IMR-90 (cell line): ENCODE results near the gene GUCY2C. TPM values are rescaled to one million over a fixed set of nuclear protein-coding genes. Genes with fewer than 3 reads are reported as not detected.

Experiments
- ATAC-seq: fragments of 200-7000 bp; cut with Tn5 transposase; 2 replicates; pipeline ENCODE4 v1.9.1; 2020; ENCODE audit warnings: low read depth, mild to moderate bottlenecking, moderate library complexity
- BruUV-seq: library from RNA; stranded (reverse); fragments of 400-500 nt; replicated peaks from 2 replicates; lab custom pipeline; 2021; lab: Mats Ljungman, UMichigan
- CTCF ChIA-PET: fragments of 300-600 bp; formaldehyde crosslinking; extraction: SDS; loops from one replicate; lab custom pipeline; 2021; ENCODE audit warnings: antibody characterized with exemption; lab: Yijun Ruan, JAX
- POLR2A ChIA-PET: fragments of 300-600 bp; sonication (Branson Sonifier 250); formaldehyde crosslinking; loops from one replicate; lab custom pipeline; 2022; ENCODE audit warnings: antibody characterized with exemption; ENCODE audit not compliant: unreplicated experiment; lab: Charles Lee
- DNase-seq: peaks from one replicate; pipeline ENCODE4 v3.0.0; 2013
- H2AFZ ChIP-seq: replicated peaks from 2 replicates; pipeline ENCODE3; 2013; ENCODE audit warnings: low read length, mild to moderate bottlenecking; ENCODE audit not compliant: poor library complexity
- H2AK5ac ChIP-seq: 2 replicates; pipeline ENCODE4 v1.6.1; 2013; ENCODE audit warnings: low read depth, low read length, inconsistent platforms
- H2AK9ac ChIP-seq: replicated peaks from 2 replicates; pipeline ENCODE3; 2013; ENCODE audit warnings: mild to moderate bottlenecking, low read depth, low read length, moderate library complexity; ENCODE audit not compliant: poor library complexity
- H2BK120ac ChIP-seq: 2 replicates; pipeline ENCODE4 v1.6.1; 2013; ENCODE audit warnings: low read depth, low read length, inconsistent platforms
- H2BK15ac ChIP-seq: 3 replicates; pipeline ENCODE4 v1.6.1; 2013; ENCODE audit warnings: low read depth, low read length, inconsistent platforms
- H2BK20ac ChIP-seq: 2 replicates; pipeline ENCODE4 v1.6.1; 2013; ENCODE audit warnings: low read depth, mild to moderate bottlenecking, inconsistent platforms, low read length, moderate library complexity
- H2BK5ac ChIP-seq: 2 replicates; pipeline ENCODE4 v1.6.1; 2013; ENCODE audit warnings: mild to moderate bottlenecking, low read depth, low read length, inconsistent platforms; ENCODE audit not compliant: poor library complexity, severe bottlenecking
- H3K14ac ChIP-seq: replicated peaks from 2 replicates; pipeline ENCODE4 v1.6.1; 2013; ENCODE audit warnings: low read depth, low read length, inconsistent platforms
- H3K18ac ChIP-seq: 2 replicates; pipeline ENCODE4 v1.6.1; 2013; ENCODE audit warnings: low read depth, low read length, control low read depth
- H3K23ac ChIP-seq: 2 replicates; pipeline ENCODE4 v1.6.1; 2013; ENCODE audit warnings: low read depth, low read length, inconsistent platforms
- H3K27ac ChIP-seq: 2 replicates; pipeline ENCODE4 v1.5.1; 2013; ENCODE audit warnings: mild to moderate bottlenecking, control low read depth, low read length; ENCODE audit not compliant: insufficient read depth
- H3K27me3 ChIP-seq: 2 replicates; pipeline ENCODE4 v1.6.1; 2013; ENCODE audit warnings: low read length; ENCODE audit not compliant: control insufficient read depth, insufficient read depth
- H3K36me3 ChIP-seq: 2 replicates; pipeline ENCODE4 v1.6.1; 2013; ENCODE audit warnings: low read length, mixed read lengths; ENCODE audit not compliant: control insufficient read depth, insufficient read depth
- H3K4ac ChIP-seq: 2 replicates; pipeline ENCODE4 v1.6.1; 2013; ENCODE audit warnings: low read depth, low read length, inconsistent platforms
- H3K4me1 ChIP-seq: 2 replicates; pipeline ENCODE4 v1.6.1; 2013; ENCODE audit warnings: low read length, mixed read lengths; ENCODE audit not compliant: control insufficient read depth, insufficient read depth
- H3K4me2 ChIP-seq: 2 replicates; pipeline ENCODE4 v1.6.1; 2013; ENCODE audit warnings: low read depth, mild to moderate bottlenecking, control low read depth, low read length, moderate library complexity
- H3K4me3 ChIP-seq: 2 replicates; pipeline ENCODE4 v1.5.1; 2013; ENCODE audit warnings: low read depth, mild to moderate bottlenecking, control low read depth, low read length, moderate library complexity; ENCODE audit not compliant: insufficient read depth
- H3K56ac ChIP-seq: 2 replicates; pipeline ENCODE4 v1.6.1; 2013; ENCODE audit warnings: low read length, inconsistent platforms; ENCODE audit not compliant: insufficient read depth; ENCODE audit errors: extremely low read depth
- H3K79me1 ChIP-seq, 2 experiments: 2 replicates each; pipeline ENCODE4 v1.6.1; 2013; ENCODE audit warnings: low read length in 2 of 2, inconsistent platforms in 1 of 2, low read depth in 1 of 2
- H3K9ac ChIP-seq: 2 replicates; pipeline ENCODE4 v1.6.1; 2013; ENCODE audit warnings: low read depth, low read length, control low read depth
- H3K9me1 ChIP-seq: 2 replicates; pipeline ENCODE4 v1.6.1; 2013; ENCODE audit warnings: low read length, inconsistent platforms; ENCODE audit not compliant: insufficient read depth
- H3K9me3 ChIP-seq: 2 replicates; pipeline ENCODE4 v1.6.1; 2013; ENCODE audit warnings: low read length; ENCODE audit not compliant: control insufficient read depth, insufficient read depth
- H4K20me1 ChIP-seq: 2 replicates; pipeline ENCODE4 v1.6.1; 2013; ENCODE audit warnings: low read length, inconsistent platforms; ENCODE audit not compliant: insufficient read depth
- H4K5ac ChIP-seq: 2 replicates; pipeline ENCODE4 v1.6.1; 2013; ENCODE audit warnings: mild to moderate bottlenecking, low read depth, low read length, control low read depth
- H4K8ac ChIP-seq, 2 experiments: 2 replicates each; pipeline ENCODE4 v1.6.1; 2013; ENCODE audit warnings: low read depth in 2 of 2, low read length in 2 of 2, control low read depth in 1 of 2, inconsistent platforms in 1 of 2
- H4K91ac ChIP-seq: 2 replicates; pipeline ENCODE4 v1.6.1; 2013; ENCODE audit warnings: low read depth, low read length, inconsistent platforms; ENCODE audit not compliant: insufficient read depth
- BHLHE40 ChIP-seq: fragments of 150-350 bp; IDR thresholded peaks from 2 replicates; pipeline ENCODE4 v1.6.1; 2016; ENCODE audit warnings: mild to moderate bottlenecking, low read depth, low read length
- CEBPB ChIP-seq: IDR thresholded peaks from 2 replicates; pipeline ENCODE4 v1.6.1; 2012; ENCODE audit warnings: low read depth, low read length, improper control_type of control experiment
- CHD1 ChIP-seq: IDR thresholded peaks from 2 replicates; pipeline ENCODE4 v1.6.1; 2012; ENCODE audit warnings: low read depth, low read length, improper control_type of control experiment
- CTCF ChIP-seq: conservative IDR thresholded peaks from 2 replicates; pipeline ENCODE4 v1.5.1; 2012; ENCODE audit warnings: mild to moderate bottlenecking, low read depth, low read length, improper control_type of control experiment
- ELK1 ChIP-seq: fragments of 150-350 bp; IDR thresholded peaks from 2 replicates; pipeline ENCODE4 v1.6.1; 2016; ENCODE audit warnings: low read depth, mild to moderate bottlenecking, low read length, moderate library complexity, borderline replicate concordance
- FOS ChIP-seq: fragments of 150-350 bp; IDR thresholded peaks from 2 replicates; pipeline ENCODE4 v1.6.1; 2016; ENCODE audit warnings: low read depth, low read length
- MAFK ChIP-seq: IDR thresholded peaks from 2 replicates; pipeline ENCODE4 v1.6.1; 2012; ENCODE audit warnings: low read depth, low read length, improper control_type of control experiment
- MAZ ChIP-seq: IDR thresholded peaks from 2 replicates; pipeline ENCODE4 v1.6.1; 2012; ENCODE audit warnings: low read depth, mild to moderate bottlenecking, low read length, improper control_type of control experiment, moderate library complexity, borderline replicate concordance
- MXI1 ChIP-seq: IDR thresholded peaks from 2 replicates; pipeline ENCODE4 v1.6.1; 2012; ENCODE audit warnings: low read depth, mild to moderate bottlenecking, low read length, moderate library complexity, borderline replicate concordance
- NFE2L2 ChIP-seq: fragments of 150-350 bp; IDR thresholded peaks from 2 replicates; pipeline ENCODE4 v1.6.1; 2016; ENCODE audit warnings: low read depth, mild to moderate bottlenecking, low read length
- POLR2A ChIP-seq: IDR thresholded peaks from 2 replicates; pipeline ENCODE4 v1.6.1; 2012; ENCODE audit warnings: mild to moderate bottlenecking, low read depth, low read length
- RAD21 ChIP-seq: IDR thresholded peaks from 2 replicates; pipeline ENCODE4 v1.6.1; 2012; ENCODE audit warnings: low read length, improper control_type of control experiment
- RCOR1 ChIP-seq: IDR thresholded peaks from 2 replicates; pipeline ENCODE4 v1.6.1; 2012; ENCODE audit warnings: mild to moderate bottlenecking, low read length, improper control_type of control experiment; ENCODE audit not compliant: insufficient replicate concordance
- RFX5 ChIP-seq: IDR thresholded peaks from 2 replicates; pipeline ENCODE4 v1.8.0; 2012; ENCODE audit warnings: low read depth, mild to moderate bottlenecking, low read length, moderate library complexity
- SMC3 ChIP-seq: fragments of 150-350 bp; IDR thresholded peaks from 2 replicates; pipeline ENCODE4 v1.6.1; 2016; ENCODE audit warnings: low read depth, mild to moderate bottlenecking, antibody characterized with exemption, low read length, moderate library complexity
- USF2 ChIP-seq: fragments of 150-350 bp; IDR thresholded peaks from 2 replicates; pipeline ENCODE4 v1.6.1; 2017; ENCODE audit warnings: mild to moderate bottlenecking, antibody characterized with exemption, low read length, low read depth
- WGBS, 2 experiments: methylation state at CpG; one replicate each; pipeline versions ENCODE4 v1.1.5 to v1.1.7; 2013; ENCODE audit warnings: missing lambda C conversion rate in 2 of 2; ENCODE audit not compliant: insufficient read length in 1 of 2; ENCODE audit errors: extremely low coverage in 2 of 2; 5-methylcytosine and 5-hydroxymethylcytosine counted together
- dilution Hi-C: fragments of 300-500 bp; cut with HindIII; formaldehyde crosslinking; loops from one replicate; pipeline ENCODE4 v1.14.3; 2018; ENCODE audit warnings: low sequenced_read_pairs; ENCODE audit not compliant: unreplicated experiment
- in situ Hi-C: fragments of 300-500 bp; cut with MboI; formaldehyde crosslinking; loops from 3 replicates; pipeline ENCODE4 v1.14.3; 2019; ENCODE audit warnings: low sequenced_read_pairs, inconsistent platforms, mixed read lengths
- intact Hi-C: fragments of 100-400 bp; cut with micrococcal nuclease; formaldehyde crosslinking; loops from 2 replicates; pipeline ENCODE4 v1.10.0; 2022
- polyA plus RNA-seq, 3 experiments: library from polyadenylated mRNA; depleted of rRNA; stranded (reverse); fragments of >200 nt; gene quantifications; 2 replicates each; pipeline ENCODE4 v1.2.3, GENCODE V29; 2012; ENCODE audit warnings: low replicate concordance in 1 of 3
- total RNA-seq: library from RNA; depleted of rRNA; stranded (reverse); fragments of >200 nt; gene quantifications from 2 replicates; pipeline ENCODE4 v1.2.3, GENCODE V29; 2012

The GUCY2C gene
- total and polyA plus RNA-seq, 2 of the 4 experiments (the other 2 are of a cell fraction) = not detected

- no peak for TF ChIP-seq SMC3
- no peak for TF ChIP-seq MXI1
- TF ChIP-seq FOS = no peak
- no peak for TF ChIP-seq CHD1
- TF ChIP-seq USF2 = no peak
- no peak for TF ChIP-seq BHLHE40
- TF ChIP-seq MAZ = no peak
- no peak for TF ChIP-seq RCOR1
- no peak for TF ChIP-seq RAD21
- TF ChIP-seq RFX5 = no peak
- no peak for TF ChIP-seq CEBPB
- no peak for TF ChIP-seq CTCF
- TF ChIP-seq MAFK = no peak
- no peak for TF ChIP-seq NFE2L2
- no peak for TF ChIP-seq POLR2A
- no peak for TF ChIP-seq ELK1
- no peak overlapping the region for H3K23ac ChIP-seq
- H2AK5ac ChIP-seq = no peak overlapping the region
- no peaks in the 10 kb centered on the region for H3K9me1 ChIP-seq
- H2BK15ac ChIP-seq = no peak overlapping the region
- no peak overlapping the region for H2BK5ac ChIP-seq
- H4K20me1 ChIP-seq = no peaks in the 10 kb centered on the region
- POLR2A ChIA-PET = no interaction called here
- no peak overlapping the region for H3K27ac ChIP-seq
- CTCF ChIA-PET = interaction anchor here (0.6 kb wide), 1 partner anchor 451 kb away, joined by 3 read pairs; no protein-coding TSS in a partner anchor
- no peak overlapping the region for H3K4me2 ChIP-seq
- no peak overlapping the region for H3K18ac ChIP-seq
- H3K27me3 ChIP-seq = no peaks in the 10 kb centered on the region
- dilution Hi-C loops = no loop called here
- no peak overlapping the region for H3K4ac ChIP-seq
- intact Hi-C loops = no loop called here
- in situ Hi-C loops = no loop called here
- no peak overlapping the region for H4K8ac ChIP-seq
- H2AFZ ChIP-seq = no peak overlapping the region
- no peaks in the 10 kb centered on the region for H3K4me1 ChIP-seq
- no peak overlapping the region for H3K14ac ChIP-seq
- H3K4me3 ChIP-seq = no peak overlapping the region
- H2BK20ac ChIP-seq = no peak overlapping the region
- no peak overlapping the region for H4K5ac ChIP-seq
- DNase-seq (no peak), ATAC-seq (no peak)
- no TSS peak for BruUV-seq
- H2AK9ac ChIP-seq = no peak overlapping the region
- no peak overlapping the region for H4K91ac ChIP-seq
- H3K79me1 ChIP-seq = no peaks in the 10 kb centered on the region
- H2BK120ac ChIP-seq = no peak overlapping the region
- H3K36me3 ChIP-seq = no peaks in the 10 kb centered on the region
- WGBS, 2 experiments = no CpG with 5 or more reads among the region's 1 CpG
- no peak overlapping the region for H3K56ac ChIP-seq
- H3K9ac ChIP-seq = no peak overlapping the region
- 0 out of 2 replicates have a peak, but pooled peaks cover 2% of the 10 kb centered on the region for H3K9me3 ChIP-seq
Observed at GRCh38 chr12:14575585-14575984, 120.8 kb downstream of the GUCY2C start.
